ENCODE data around the gene DNAI1. TPM values are rescaled to one million over a fixed set of nuclear protein-coding genes. Genes with fewer than 3 reads are reported as not detected.

DNAI1 gene
- total RNA-seq, 1 donor from 2014 or later, result 1.8 TPM

- Histone ChIP-seq H3K27me3 (ENCODE audit: insufficient read depth, low read length) (peaks cover 8% of the 10 kb centered on the region), H3K79me2 (ENCODE audit: insufficient read depth, low read length) (no peaks in the 10 kb centered on the region), H3K36me3 (ENCODE audit: insufficient read depth, low read length) (no peaks in the 10 kb centered on the region), H3K4me2 (ENCODE audit: low read length) (no peak overlapping the region), H3K4me3 (ENCODE audit: insufficient read depth, low read depth, low read length) (no peak overlapping the region), H3K27ac (ENCODE audit: low read depth, low read length) (no peak overlapping the region), H3K9me3 (ENCODE audit: insufficient read depth, low read depth, low read length) (no peaks in the 10 kb centered on the region), H4K20me1 (ENCODE audit: insufficient read depth, low read length) (no peaks in the 10 kb centered on the region), H3K4me1 (ENCODE audit: insufficient read depth, low read length) (peaks cover 8% of the 10 kb centered on the region), H3K9ac (ENCODE audit: low read length) (no peak overlapping the region), H2AFZ (ENCODE audit: low read depth, low read length) (no peak overlapping the region)
- H3K36me3 Mint-ChIP-seq (ENCODE audit: low read depth, unreplicated experiment), result peaks cover 8% of the 10 kb centered on the region
- FAIRE-seq (no peak), DNase-seq (ENCODE audit: low read depth) (no peak)
- no peak overlapping the region for H3K27ac Mint-ChIP-seq (ENCODE audit: unreplicated experiment)
- H3K9me3 Mint-ChIP-seq (ENCODE audit: unreplicated experiment), result peaks cover under 1% of the 10 kb centered on the region
- peaks cover 26% of the 10 kb centered on the region for H3K4me1 Mint-ChIP-seq (ENCODE audit: low read depth, unreplicated experiment)
- TF ChIP-seq CTCF (IDR thresholded peaks at IDR 0.05; ENCODE audit: insufficient read depth, low read depth, low read length) (no peak), EZH2 (IDR thresholded peaks at IDR 0.05; ENCODE audit: insufficient read depth, low read length) (no peak)
- H3K4me3 Mint-ChIP-seq (ENCODE audit: unreplicated experiment), result no peak overlapping the region
- H3K27me3 Mint-ChIP-seq (ENCODE audit: low read depth, unreplicated experiment), result peaks cover 23% of the 10 kb centered on the region
Measured at GRCh38 chr9:34557426-34558321, 99.1 kb downstream of the DNAI1 start.

GRCh38 chr9:34558364-34558763 is 99.8 kb downstream of the DNAI1 start:
- H3K4me1 ChIP-seq (ENCODE audit: insufficient read depth, low read length), result peaks cover 8% of the 10 kb centered on the region
- H3K4me3 ChIP-seq (ENCODE audit: insufficient read depth, low read depth, low read length), result no peak overlapping the region
- no peak overlapping the region for H3K4me2 ChIP-seq (ENCODE audit: low read length)
- Mint-ChIP-seq H3K27ac (ENCODE audit: unreplicated experiment) (no peak overlapping the region), H3K4me1 (ENCODE audit: low read depth, unreplicated experiment) (peaks cover 26% of the 10 kb centered on the region), H3K36me3 (ENCODE audit: low read depth, unreplicated experiment) (peaks cover 14% of the 10 kb centered on the region), H3K9me3 (ENCODE audit: unreplicated experiment) (peaks cover 4% of the 10 kb centered on the region), H3K27me3 (ENCODE audit: low read depth, unreplicated experiment) (peaks cover 25% of the 10 kb centered on the region), H3K4me3 (ENCODE audit: unreplicated experiment) (no peak overlapping the region)
- H3K36me3 ChIP-seq (ENCODE audit: insufficient read depth, low read length), result no peaks in the 10 kb centered on the region
- H3K9me3 ChIP-seq (ENCODE audit: insufficient read depth, low read depth, low read length), result no peaks in the 10 kb centered on the region
- TF ChIP-seq EZH2 (IDR thresholded peaks at IDR 0.05; ENCODE audit: insufficient read depth, low read length) (no peak), CTCF (IDR thresholded peaks at IDR 0.05; ENCODE audit: insufficient read depth, low read depth, low read length) (no peak)
- H3K27ac ChIP-seq (ENCODE audit: low read depth, low read length), result no peak overlapping the region
- H3K27me3 ChIP-seq (ENCODE audit: insufficient read depth, low read length), result peaks cover 4% of the 10 kb centered on the region
- no peak for DNase-seq (ENCODE audit: low read depth)
- H4K20me1 ChIP-seq (ENCODE audit: insufficient read depth, low read length), result no peaks in the 10 kb centered on the region
- H2AFZ ChIP-seq (ENCODE audit: low read depth, low read length), result no peak overlapping the region
- no peak for FAIRE-seq
- no peaks in the 10 kb centered on the region for H3K79me2 ChIP-seq (ENCODE audit: insufficient read depth, low read length)
- H3K9ac ChIP-seq (ENCODE audit: low read length), result no peak overlapping the region

Data from astrocyte (in vitro differentiated cells and primary cell).